IPS-NIHi7 (cell line): ENCODE results near the gene PPP6R3.
"Not testable (repeated sequence)": the region's sequence is repeated elsewhere in the genome, so short reads cannot be mapped to it uniquely, and the experiment has no call there.

Source experiments
- DNase-seq: peaks from one replicate; pipeline ENCODE4 v3.0.0; 2012; ENCODE audit warnings: mixed read lengths; ENCODE audit errors: extremely low spot score

PPP6R3 gene

DNA sequence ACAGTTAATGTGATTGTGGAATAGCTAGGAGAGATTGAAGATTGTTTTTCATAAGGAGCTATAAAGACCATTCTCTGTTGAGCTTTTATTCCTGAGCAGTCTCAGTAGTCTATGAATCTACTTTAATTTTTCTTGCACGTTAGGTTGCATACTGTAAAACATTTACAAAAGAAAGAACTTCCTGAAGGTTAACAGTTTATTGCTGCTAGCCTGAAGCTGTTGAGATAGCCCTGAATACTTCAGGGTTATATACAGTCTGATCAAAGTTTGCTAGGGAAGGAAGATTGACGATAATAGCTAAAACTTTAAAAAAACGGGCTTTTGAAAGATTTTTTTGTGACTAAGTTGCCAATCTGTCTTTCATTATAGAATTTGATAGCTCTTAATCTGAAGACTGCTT is 64.8 kb downstream of the PPP6R3 start:
- no peak for DNase-seq

DNA sequence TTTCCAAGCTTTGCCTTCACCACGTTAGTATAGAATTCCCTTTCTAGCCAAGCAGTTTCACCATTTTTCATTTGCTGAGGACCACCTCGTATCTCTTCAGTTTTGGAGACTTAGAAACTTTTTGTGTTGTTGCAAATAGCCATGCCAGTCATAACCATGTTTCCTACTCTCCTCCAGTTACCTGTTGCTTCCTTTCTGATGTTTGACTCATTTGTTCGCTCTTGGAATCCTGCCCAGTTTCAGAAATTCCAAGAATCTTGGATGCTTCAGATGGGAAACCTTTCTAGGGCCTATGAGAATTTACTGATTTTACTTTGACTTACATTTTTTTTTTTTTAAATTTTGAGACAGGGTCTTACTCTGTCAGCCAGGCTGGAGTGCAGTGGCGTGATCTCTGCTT is 65.4 kb downstream of the PPP6R3 start:
- no peak for DNase-seq

GRCh38 chr11:68527585-68527984 is 67.0 kb downstream of the PPP6R3 start:
- DNase-seq = no peak

GRCh38 chr11:68528630-68529029 is 68.1 kb downstream of the PPP6R3 start:
- no peak for DNase-seq

- DNase-seq = no peak
Observed at GRCh38 chr11:68531129-68531693, 70.7 kb downstream of the PPP6R3 start.

DNA sequence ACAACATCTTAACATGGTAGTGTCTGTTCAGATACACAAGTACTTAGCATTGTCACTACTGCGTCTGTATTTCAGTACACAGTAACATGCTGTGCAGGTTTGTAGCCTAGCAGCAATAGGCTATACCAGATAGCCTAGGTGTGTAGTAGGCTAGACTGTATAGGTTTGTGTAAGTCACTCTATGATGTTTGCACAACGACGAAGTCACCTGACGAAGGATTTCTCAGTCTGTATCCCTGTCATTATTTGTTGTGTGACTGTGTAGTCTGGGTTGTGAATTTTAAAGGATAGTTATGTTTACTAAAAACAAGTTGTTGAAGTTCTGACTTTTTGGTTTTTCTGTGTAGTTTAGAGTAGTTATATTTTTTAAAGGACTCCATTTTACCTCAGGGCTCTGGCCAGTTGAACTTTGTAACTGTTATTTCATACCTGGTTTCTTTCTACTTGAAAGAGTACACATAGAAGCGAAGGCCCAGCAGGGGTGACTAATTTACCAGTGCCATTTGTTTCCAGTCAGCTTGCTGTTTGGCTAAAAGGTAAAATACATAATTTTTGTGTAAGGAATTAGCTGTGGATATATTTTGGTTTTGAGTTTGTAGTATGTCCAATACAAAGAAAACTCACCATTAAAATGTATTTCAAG is 72.3 kb downstream of the PPP6R3 start:
- no peak for DNase-seq

GRCh38 chr11:68533945-68534344 is 73.4 kb downstream of the PPP6R3 start:
- DNase-seq = no peak

- no peak for DNase-seq
Observed at GRCh38 chr11:68535098-68535497, 74.5 kb downstream of the PPP6R3 start.

DNA sequence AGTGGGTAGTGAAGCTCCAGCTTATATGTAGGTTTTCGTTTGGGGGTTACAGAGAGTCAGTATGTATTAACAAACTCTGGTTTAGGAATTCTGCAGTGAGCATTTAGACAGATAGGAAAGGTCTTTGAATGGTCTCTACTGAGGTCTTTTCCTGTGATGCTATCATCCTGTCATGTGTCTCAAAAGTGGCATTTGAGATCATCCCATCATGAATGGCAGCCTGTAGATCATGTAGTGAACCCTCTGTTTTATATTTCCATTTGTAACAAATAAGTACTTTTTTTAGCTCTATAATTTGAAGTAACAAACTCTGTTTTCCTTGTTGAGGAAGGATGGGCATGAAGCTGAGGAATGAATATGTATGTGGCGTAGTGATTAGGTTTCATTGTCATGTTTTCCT is 76.2 kb downstream of the PPP6R3 start:
- DNase-seq = no peak

DNA sequence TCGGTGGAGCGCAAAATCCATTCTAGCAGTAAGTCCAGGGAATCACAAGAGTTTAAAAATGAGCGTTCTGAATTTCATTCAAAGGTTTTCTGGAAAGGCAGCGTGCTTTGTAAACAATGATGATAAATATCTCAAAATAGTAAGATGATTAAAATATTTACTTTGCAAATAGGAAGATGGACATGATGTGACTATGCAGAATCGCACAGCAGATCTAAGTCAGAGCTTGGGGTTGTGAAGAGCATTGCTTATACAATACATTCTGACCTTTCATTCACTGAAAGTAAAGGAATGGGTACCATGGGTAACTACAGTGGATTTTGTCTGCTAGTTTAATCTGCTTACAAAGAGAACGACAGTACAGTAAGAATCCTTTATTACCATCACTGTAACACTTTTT is 77.5 kb downstream of the PPP6R3 start:
- no peak for DNase-seq

GRCh38 chr11:68539395-68539794 is 78.8 kb downstream of the PPP6R3 start:
- DNase-seq = no peak

GRCh38 chr11:68540504-68540903 is 80.0 kb downstream of the PPP6R3 start:
- not testable (repeated sequence) for DNase-seq

- no peak for DNase-seq
Observed at GRCh38 chr11:68541116-68541515, 80.6 kb downstream of the PPP6R3 start.

- DNase-seq = no peak
Observed at GRCh38 chr11:68541991-68542390, 81.4 kb downstream of the PPP6R3 start.

DNA sequence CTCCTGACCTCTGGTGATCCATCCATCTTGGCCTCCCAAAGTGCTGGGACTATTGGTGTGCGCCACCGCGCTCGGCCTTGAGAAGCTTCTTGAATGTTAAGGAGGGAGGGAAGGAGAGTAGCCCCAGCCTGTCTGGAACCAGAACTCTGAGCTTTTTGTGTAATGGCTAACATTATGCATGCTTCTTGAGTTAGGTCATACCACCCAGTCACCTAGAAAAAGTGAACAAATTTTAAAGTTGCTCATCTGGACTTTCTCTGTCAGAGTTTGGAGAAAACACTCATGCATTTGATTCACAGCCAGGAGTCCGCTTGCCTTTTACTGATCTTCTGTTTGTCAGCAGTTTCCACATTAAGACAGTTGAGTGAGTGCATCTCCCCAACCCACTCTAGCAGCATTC is 82.1 kb downstream of the PPP6R3 start:
- no peak for DNase-seq

- no peak for DNase-seq
Observed at GRCh38 chr11:68543594-68543993, 83.0 kb downstream of the PPP6R3 start.

GRCh38 chr11:68545347-68545746 is 84.8 kb downstream of the PPP6R3 start:
- no peak for DNase-seq

DNA sequence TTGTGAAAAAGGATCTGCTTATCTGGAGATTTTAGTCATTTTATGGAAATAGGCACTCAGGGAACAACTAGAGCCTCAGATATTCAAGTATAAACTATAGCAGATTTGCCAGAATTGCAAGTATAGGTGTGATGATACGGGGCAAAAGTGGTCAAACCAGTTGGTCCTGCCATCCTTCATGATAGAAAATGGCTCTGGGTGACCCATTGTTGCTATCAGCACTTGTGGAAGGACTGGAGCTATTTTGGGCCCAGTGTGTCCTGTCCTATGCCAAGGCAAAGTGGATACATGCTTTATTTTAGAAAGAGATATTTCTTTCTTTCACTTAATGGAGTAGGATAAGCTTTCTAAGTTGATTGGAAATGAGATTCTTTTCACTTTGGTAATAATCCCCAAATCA is 85.2 kb downstream of the PPP6R3 start:
- no peak for DNase-seq

DNA sequence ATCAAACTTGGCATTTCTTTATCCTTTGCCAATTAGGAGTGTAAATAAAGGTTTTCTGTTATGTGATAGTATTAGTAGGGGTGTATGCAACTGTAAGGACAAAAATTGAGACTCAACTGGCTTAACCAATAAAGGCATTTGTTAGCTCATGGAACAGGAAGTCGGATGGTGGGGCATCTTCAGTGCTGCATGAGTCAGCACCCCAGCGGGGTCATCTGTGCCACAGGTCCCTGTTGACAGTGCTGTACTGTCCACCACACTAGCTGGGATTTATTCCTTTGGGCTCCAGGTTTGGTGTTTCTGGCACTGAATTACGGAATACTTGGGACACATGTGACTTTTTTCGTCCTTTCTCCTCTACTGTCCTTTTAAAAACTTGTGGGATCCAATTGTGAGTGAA is 86.0 kb downstream of the PPP6R3 start:
- DNase-seq = no peak

DNA sequence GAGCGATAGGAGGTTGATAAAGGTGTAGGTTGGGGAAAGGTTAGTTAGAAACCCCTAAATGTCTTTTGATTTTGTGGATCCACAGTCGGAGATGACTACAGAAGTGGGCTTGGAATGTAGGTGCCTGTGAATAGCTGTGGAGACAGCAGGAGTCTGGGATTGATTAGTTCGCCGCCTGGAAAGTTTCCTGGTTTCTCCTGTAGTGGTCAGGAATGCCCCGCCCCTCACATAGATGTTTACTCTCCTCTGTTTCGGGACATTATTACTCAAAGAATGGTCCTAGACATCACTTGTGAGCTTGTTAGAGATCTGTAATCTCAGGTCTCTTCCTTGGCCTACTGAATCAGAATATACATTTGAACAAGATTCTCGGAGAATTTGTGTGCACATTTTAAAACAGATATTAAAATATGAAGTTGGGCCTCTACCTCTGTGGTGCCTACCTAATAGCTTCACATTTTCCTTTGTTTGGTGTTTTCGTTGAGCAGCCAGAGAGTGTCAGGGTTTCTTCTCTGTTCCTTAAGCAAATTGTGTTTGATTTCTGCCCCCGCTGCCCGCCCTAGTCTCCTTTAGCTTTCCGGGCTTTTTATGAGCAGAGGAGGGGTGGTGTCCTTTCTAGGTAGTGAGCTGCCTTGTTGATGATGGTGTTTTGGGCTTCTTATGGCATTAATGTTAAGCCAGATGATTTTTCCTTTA is 89.4 kb downstream of the PPP6R3 start:
- no peak for DNase-seq

- DNase-seq = no peak
Observed at GRCh38 chr11:68550485-68550817, 89.9 kb downstream of the PPP6R3 start.

- no peak for DNase-seq
Observed at GRCh38 chr11:68551223-68551622, 90.7 kb downstream of the PPP6R3 start.

GRCh38 chr11:68551777-68552176 is 91.2 kb downstream of the PPP6R3 start:
- no peak for DNase-seq

DNA sequence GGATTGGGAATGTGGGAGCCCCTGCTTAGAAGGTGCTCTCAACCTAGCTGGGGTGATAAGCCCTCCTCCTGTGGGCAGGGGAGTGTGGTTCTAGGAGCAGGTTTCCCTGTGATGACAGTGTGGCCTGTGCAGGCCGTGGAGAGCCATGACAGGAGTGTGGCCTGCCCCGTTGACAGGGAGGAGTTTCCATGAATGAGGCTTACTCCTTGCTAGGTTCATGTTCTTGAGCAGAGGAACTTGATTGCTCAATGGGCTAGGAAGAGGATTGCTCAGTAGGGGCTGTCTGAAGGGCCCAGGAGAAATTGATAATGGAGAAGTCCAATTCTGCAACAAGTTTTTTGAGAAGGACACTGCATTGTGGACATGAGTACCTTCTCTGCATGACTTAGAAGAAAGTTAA is 92.0 kb downstream of the PPP6R3 start:
- no peak for DNase-seq
